Right lung (tissue), 5 donors: ENCODE results near the gene FBXO21. TPM values are rescaled to one million over a fixed set of nuclear protein-coding genes. Genes with fewer than 3 reads are reported as not detected.
"Not testable (repeated sequence)": the region's sequence is repeated elsewhere in the genome, so short reads cannot be mapped to it uniquely, and the experiment has no call there.

Experiments
- DNase-seq, 2 donors: peaks; one replicate each; pipeline ENCODE4 v3.0.0-alpha.2; 2013
- polyA plus RNA-seq, 5 donors: library from polyadenylated mRNA; unstranded; fragments of 120-200 nt; gene quantifications; one replicate each; pipeline versions ENCODE4 v1.2.1 to v1.2.3, GENCODE V29; 2013; ENCODE audit warnings: inconsistent platforms in 1 of 5, low replicate concordance in 1 of 5; ENCODE audit not compliant: insufficient read length in 5 of 5, insufficient read depth in 1 of 5

Gene FBXO21
- polyA plus RNA-seq, 5 donors: 42.8 to 55.7 (median 49.6) TPM

DNA sequence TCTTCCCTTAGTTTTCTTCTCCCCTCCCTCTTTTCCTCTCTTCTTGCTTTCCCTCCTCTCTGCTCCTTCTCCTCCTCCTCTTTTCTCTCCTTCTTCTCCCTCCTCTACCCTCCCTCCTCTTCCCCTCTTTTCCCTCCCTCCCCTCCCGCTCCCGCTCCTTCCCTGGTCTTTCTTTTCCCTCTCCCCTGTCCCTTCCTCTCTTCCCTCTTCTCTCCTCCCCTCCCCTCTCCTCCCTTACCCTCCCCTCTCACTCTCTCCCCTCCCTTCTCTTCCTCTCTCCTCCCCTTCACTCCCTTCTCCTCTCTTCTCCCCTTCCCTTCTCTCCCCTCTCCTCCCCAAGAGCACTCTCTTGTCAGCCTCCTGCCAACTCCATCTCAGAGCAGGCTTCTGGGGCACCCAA is 17.4 kb upstream of the FBXO21 start:
- DNase-seq: no peak

GRCh38 chr12:117202556-117202955 is 12.3 kb upstream of the FBXO21 start:
- no peak for DNase-seq

DNA sequence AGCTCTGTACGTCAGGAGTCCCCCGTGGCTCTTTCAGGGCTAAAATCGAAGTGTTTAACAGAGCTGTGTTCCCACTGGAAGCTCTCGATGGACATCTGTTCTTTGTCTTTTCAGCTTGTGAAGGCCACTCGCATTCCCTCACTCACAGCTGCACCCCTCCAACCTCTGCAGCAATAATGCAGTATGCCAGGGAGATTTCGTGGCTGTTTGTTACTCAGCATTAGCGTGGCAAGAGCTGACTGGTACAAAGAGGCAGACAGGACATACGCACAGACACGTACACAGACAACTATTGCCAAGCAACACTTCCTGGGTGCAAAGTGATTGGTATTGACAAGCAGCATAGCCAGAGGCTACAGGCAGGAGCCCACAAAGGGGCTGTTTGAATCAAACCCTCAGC is 11.8 kb upstream of the FBXO21 start:
- no peak for DNase-seq

DNA sequence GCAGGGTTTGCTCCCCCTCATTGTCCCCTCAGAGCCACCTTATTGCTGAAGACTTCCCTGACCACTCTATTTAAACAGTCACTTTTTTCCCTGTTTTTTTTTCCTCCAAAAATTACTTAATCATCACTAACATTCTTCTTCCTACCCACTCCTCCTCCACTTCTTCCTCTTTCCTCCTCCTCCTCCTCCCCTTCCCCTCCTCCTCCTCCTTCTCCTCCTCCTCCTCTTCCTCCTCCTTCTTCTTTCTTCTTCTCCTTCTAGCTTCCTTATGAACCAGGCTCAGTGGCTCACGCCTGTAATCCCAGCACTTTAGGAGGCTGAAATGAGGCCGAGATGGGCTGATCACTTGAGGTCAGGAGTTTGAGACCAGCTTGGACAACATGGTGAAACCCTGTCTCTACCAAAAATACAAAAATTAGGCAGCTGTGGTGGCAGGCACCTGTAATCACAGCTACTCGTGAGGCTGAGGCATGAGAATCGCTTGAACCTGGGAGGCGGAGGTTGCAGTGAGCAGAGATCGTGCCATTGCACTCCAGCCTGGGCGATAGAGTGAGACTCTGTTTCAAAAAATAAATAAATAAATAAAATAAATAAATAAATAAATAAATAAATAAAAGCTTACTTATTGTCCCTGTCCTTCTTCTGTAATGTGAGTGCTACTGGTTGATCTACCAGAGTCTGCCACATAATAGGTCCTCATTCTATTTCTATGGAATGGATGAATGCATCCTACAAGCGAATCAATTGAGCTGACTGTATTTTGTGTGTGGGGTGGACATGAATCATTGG is 9.9 kb upstream of the FBXO21 start:
- not testable (repeated sequence) for DNase-seq

DNA sequence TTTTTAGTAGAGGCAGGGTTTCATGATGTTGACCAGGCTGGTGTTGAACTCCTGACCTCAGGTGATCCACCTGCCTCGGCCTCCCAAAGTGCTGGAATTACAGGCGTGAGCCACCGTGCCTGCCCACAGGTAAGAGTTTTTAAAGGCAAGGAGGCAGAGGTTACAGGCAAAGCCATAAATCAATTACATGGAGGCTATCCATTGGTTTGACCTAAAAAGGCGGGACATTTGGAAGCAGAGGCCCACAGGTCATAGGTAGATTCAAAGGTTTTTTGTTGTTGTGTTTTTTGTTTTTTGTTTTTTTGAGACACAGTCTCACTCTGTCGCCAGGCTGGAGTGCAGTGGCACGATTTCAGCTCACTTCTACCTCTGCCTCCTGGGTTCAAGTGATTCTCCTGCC is 6.1 kb upstream of the FBXO21 start:
- DNase-seq: not testable (repeated sequence)

DNA sequence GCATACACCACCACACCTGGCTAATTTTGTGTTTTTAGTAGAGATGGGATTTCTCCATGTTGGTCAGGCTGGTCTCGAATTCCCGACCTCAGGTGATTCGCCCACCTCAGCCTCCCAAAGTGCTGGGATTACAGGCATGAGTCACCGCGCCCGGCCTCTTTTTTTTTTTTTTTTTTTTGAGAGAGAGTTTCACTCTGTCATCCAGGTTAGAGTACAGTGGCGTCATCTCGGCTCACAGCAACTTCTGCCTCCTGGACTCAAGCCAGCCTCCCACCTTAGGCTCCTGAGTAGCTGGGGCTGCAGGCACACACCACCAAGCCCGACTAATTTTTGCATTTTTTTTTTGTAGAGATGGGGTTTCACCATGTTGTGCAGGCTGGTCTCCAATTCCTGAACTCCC is 4.8 kb upstream of the FBXO21 start:
- DNase-seq: not testable (repeated sequence)

DNA sequence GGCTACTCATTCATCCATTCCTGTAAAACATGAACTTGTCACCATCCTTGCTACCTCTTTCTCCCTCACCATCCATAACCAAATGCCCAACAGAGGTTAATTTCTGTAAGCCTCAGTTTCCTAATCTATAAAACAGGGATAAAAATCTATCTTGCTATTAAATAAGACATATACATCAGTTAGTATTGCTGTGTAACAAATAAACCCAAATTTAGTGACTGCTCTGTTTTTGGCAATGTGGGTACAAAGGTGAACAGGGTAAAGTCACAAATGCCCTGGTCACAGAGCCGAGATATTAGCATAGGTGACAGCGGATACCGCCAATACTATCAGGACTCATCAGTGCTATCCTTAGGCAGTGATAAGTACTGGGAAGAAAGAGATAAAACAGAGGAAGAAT is 3.6 kb upstream of the FBXO21 start:
- DNase-seq: no peak

GRCh38 chr12:117192581-117192980 is 2.3 kb upstream of the FBXO21 start:
- not testable (repeated sequence) for DNase-seq

DNA sequence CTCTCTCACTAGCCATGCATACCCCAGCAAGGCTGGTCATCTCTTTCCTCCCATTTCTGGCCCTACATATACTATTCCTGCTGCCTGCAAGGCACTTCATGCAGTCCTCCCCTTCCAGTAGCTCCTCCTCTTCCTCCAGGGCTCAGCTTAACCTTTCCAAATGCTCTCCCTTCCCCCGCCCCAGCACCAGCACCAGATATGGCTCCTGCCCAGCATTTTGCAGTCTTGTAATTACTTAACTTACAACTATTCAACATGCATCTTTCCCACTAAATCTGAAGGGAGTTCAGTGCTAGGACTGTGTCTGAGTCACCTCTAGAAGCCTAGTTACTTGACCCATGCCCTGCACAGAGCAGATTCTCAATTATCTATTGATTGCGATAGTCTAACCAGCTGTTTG is 1.8 kb upstream of the FBXO21 start:
- DNase-seq: no peak

DNA sequence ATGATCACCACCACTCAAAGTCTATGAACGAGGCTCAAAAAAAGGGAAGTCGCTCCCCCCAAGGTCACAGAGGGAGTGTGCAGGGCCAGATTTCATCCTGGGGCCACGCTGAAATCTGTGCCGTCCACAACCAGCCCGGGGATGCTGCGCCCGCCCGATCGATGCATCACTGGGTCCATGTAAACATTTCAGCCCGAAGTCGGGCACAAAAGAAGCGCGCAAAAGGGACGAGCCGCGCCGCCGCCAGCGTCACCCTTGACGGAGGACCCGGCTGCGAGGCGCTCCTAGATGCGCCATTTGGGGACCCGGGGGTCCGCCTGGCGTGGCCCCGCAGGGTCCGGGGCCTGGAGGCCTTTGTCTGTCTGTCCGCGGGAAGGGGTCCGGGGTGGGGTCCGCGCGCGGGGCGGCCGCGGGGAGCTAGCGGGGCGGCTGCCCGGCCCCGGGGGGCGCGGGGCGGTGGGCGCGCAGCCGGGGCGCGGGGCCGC is 503 bp downstream of the FBXO21 start:
- peak; percentile 40 to 42 for DNase-seq

DNA sequence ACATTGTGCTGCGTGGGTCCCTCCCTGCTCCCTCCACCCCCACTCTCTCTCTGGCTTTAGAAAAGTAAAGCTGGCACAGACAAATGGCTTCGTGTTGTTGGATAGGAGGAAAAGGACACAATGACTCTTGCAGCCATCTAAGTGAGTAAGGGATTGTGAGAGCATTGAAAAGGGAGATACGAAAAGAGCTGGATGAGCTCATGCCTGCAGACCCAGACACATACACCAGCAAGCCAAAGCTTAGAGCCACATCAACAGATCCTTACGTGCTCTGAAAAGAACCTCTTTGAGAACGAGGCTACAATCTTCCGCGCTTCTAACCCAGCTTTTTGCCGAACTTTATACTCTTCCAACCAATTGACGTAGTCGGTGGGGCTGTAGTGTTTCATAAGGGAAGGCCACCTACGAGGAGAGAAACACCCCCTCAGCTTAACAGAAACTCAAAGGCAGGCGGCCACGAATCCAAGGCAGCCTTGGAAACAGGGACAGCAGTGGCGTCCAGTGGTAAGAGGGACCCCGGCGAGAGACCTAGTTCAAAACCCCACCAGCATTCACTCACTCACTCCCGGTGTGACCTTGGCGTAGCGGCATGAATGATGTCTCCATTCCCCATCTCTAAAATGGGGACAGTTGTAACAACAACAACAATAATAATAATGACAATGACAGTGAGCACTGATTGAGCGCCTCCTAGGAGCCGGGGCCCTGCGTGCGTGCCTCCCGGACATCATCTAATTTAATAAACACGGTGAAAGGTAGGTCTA is 1.1 kb downstream of the FBXO21 start:
- peak; percentile 32 to 52 for DNase-seq

GRCh38 chr12:117188121-117188665 is 2.1 kb downstream of the FBXO21 start:
- DNase-seq: no peak

DNA sequence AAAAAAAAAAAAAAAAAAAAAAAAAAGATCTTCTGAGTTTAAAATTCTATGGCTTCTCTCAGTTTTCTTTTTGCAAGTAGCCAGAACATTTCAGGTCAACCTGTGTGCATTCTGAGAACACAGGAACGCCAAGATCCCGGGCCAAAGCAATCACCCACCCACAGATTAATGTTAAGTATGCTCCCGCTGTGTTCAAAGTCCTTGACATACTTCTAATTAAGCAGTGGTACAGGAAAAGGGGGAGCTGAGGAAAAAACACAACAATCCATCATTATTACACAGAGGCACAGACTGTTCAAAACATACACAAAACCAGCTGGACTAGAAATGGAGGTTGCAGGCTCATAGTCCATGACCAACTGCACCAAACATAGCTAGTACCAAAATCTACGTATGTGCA is 2.8 kb downstream of the FBXO21 start:
- peak in 1 of 2 donors; percentile 10 for DNase-seq

- DNase-seq: no peak
These were observed 7.4 kb downstream of the FBXO21 start for GRCh38 chr12:117182866-117183265.

GRCh38 chr12:117181468-117181843 is 8.8 kb downstream of the FBXO21 start:
- DNase-seq: not testable (repeated sequence)

GRCh38 chr12:117180758-117181467 is 9.4 kb downstream of the FBXO21 start:
- no peak for DNase-seq

- no peak for DNase-seq
These were observed 11.5 kb downstream of the FBXO21 start for GRCh38 chr12:117178745-117179144.

GRCh38 chr12:117178301-117178700 is 12.0 kb downstream of the FBXO21 start:
- DNase-seq: no peak

DNA sequence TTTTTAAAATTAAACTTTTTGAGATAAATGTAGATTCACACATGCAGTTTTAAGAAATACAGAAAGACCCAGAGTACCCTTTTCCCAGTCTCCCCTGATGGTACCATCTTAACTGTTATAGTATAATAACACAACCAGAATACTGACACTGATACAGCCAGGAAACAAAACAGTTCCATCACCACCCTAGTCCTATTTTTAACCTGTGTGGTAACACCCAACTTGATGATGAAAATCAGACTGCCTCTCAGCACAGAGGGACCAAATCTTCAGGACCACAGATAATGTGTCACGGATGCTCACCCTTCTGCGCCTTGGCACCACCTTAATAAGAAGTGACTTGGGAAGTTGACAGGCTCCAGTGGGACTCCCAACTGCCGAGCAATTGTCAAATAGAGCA is 18.1 kb downstream of the FBXO21 start:
- DNase-seq: no peak

DNA sequence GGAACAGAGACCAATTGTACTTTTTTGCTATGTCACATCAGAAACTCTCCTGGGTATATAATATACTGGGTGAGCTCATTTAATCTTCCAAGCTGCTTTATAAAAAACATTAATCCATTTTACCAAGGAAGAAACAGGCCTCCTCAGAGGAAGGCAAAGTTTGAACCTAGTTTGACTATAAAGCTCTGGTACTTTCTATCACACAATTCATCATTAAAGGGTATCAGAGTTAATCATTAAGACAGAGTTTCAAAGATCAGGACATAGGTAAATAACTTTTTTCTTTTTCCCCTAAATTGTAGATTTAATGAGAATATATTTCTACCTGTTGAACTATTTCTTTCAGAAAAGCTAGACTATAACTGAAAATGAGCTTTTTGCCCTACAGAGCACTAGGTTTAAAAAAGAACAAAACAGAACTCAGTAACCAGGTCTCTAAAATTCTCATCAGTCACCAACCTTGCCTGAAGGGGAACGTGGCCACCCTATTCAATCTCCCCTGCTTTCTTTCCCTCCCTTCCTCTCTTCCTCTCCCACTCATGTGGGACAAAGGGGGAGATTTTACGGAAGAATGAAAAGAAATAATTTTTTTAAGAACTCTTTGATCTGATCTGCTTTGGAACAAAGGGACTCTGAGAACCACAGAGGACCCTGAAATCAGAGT is 18.6 kb downstream of the FBXO21 start:
- DNase-seq: no peak

GRCh38 chr12:117169548-117169947 is 20.7 kb downstream of the FBXO21 start:
- DNase-seq: no peak

DNA sequence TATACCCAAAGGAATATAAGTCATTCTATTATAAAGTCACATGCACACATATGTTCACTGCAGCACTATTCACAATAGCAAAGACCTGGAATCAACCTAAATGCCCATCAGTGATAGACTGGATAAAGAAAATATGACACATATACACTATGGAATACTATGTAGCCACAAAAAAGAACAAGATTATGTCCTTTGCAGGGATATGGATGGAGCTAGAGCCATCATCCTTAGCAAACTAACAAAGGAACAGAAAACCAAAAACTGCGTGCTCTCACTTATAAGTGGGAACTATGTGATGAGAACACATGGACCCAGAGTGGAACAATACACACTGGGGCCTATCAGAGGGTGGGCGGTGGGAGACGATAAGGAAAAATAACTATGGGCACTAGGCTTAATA is 21.3 kb downstream of the FBXO21 start:
- DNase-seq: no peak
